T-helper 22 cell (primary cell): ENCODE measurements around the gene LHX2.

Experiments
- DNase-seq: peaks from one replicate; pipeline ENCODE4 v3.0.0-alpha.2; 2020; ENCODE audit warnings: low read depth

The LHX2 gene

DNA sequence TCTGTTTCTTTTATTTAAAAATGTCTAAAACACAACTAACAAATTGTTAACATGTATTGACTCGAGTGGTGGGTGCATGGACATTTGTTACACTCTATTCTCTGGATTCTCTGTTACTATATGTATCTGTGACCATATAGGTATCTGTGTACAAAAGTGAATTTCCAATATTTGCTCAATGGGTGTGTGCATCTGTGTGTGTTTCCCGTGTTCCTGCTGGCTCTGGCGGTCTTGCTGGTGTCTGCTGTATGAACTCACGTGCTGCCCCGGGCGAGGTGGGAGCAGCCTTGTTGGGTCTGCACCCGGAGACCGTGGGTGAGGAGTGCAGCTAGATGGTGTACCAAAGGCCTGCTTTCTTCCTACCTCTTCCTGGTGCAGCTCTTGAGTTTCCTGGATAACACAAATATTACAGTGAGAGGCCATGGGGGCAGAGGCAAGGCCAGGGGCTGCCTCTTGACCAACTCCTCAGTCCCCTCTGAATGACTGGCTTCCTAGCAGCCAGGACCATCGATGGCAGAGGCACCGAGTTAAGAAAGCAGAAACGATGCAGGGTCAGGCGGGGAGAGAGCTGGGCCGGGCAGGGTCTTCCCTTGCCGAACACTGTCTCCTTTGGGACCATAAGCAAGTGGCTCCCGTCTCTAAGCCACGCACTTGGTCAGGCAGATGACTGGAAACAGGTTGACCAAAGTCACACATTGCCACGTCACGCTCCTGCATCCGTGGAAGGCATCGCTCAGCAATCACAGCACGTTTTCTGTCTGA lies 49.5 kb downstream of the LHX2 start:
- no peak for DNase-seq

DNA sequence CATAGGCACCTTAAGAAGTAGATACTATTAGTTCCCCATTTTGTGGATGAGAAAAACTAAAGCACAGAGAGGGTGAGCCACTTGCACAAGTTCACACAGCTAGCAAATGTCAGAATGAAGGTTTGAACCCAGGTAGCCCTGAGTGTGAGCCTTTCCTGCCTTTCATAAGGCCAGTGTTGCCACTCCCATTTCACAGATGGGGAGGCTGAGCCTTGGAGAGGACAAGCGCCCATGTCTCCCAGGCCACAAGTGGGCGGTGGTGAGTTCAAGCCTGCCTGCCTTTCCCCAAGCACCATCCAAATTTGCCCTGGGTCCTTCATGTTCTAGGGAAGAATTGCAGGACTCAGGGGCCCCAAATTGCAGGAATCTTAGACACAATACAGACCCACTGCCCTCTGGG lies 50.6 kb downstream of the LHX2 start:
- DNase-seq = no peak

DNA sequence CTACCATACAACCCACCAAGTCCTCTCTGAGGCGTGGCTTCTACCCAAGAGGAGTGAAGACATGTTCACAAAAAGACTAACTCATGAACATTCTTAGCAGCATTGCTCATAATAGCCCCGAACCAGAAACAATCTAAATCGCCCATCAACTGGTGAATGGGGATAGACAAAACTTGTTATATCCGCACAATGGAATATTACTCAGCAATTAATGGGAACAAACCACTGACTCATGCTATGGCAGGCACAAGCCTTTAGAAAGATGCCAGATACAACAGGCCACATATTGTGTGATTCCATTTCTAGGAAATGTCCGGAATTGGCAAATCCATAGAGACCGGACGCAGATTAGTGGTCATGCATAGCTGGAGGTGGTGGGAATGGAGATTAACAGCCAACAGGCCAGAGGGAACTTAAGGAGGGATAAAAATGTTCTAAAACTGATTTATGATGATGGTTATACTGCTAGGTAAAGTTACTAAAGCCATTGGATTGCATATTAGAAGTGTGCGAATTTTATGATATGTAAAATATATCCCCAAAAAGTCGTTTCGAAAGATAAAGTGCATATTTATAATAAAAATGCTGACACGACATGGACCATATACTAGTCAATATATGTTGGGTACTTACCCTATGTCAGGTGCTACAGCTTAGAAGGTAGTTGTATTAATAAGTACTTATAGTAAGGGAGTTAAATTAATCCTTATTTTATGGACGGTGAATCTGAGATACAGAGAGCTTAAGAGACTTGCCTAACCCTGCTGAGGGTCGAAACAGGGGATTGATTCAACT lies 55.4 kb downstream of the LHX2 start:
- no peak for DNase-seq

DNA sequence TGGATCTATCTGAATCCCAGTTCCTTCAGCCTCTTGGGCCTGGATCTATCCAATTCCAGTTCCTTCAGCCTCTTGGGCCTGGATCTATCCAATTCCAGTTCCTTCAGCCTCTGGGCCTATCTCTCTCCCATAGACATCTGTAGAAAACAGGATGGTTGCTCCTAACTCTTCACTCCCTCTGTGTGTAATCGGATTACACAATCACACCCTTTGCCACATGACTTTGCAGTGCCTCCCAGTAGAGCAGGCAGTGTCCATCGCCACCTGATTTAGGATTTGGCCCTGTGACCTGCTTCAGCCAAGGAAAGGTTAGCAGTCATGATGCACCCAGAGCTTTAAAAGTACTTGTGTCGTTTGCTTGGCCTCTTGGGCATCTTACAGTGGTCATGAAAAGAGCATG lies 56.7 kb downstream of the LHX2 start:
- no peak for DNase-seq

DNA sequence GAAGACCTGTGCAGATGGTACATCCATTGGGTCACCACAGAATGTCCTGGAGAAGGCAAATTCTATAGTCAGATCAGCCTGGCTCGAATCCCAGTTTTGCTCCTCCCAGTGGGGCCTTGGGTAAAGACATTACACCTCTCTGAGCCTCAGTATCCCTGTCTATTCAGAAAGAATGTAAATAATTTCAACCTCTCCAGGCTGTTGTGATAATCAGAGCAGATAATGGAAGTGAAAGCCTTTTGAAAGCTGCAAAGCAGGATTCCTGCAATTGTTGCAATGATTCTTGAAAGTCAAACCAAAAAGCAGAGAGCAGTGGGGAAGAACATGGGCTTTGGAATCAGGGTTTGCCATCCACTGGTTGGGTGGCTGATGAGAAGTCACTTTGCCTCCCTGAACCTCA lies 63.2 kb downstream of the LHX2 start:
- no peak for DNase-seq

DNA sequence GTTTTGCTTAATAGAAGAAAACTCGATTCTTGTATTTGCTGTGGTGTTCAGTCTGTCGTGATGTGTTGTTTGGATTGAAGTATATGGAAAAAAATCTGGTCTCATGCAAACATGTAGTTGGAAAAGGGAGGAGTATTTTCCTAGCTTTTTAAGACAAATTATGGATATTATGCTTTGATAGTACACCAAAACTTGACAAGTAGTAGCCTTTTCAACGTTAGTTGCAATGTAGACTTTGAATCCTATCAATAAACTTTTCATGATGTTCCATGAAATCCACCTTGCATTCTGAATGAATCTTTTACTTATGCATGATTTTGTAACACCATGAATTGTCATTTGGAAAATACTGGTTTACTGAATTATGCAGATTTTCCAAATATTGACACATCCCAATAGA lies 64.2 kb downstream of the LHX2 start:
- no peak for DNase-seq

DNA sequence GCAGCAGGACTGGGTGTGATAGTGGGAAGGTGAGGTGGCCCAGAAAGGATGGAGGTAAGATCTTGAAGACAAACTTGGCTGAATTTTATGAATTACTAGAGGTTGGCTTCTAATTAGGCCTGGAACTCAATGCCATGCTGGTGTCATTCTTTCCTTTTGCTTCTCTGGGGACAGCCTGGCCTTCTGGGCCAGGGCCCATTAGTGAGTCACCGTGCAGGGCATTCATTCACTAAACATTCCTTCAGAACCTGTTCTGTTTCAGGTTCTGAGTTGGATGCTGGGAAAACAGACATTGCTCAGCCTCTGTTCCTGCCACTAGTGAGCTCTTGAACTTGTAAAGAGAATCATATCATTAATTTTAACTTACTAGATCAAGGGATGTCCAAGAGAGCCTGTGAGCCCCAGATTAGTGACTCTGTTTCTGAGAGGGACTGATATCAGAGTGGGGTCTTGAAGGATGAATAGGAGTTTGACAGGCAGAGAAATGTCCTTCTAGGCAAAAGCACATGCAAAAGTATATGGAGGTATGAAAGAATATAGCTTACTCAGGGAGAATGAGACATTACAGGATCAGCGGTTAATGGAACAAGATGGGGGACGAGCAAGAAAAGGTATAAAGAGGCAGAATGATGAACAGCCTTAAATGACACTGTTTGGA lies 66.5 kb downstream of the LHX2 start:
- DNase-seq = no peak

DNA sequence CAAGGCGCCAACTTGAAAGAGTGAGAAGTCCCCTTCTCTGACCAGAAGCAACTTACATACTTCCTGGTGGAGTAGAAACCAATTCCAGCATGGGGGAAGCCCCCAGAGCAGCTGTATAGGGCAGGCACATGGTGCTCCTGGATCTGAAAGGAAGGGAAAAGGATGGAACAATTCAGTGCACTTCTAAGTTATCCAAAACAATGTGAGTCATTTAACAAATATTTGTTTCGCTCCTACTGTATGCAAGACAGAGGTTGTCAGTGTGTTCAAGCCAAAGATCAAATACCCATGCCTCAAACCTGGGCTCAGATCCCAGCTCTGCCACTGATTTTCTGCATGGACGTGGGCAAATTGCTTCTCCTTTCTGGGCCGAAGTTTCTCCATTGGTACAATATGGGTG lies 67.1 kb downstream of the LHX2 start:
- DNase-seq = no peak

DNA sequence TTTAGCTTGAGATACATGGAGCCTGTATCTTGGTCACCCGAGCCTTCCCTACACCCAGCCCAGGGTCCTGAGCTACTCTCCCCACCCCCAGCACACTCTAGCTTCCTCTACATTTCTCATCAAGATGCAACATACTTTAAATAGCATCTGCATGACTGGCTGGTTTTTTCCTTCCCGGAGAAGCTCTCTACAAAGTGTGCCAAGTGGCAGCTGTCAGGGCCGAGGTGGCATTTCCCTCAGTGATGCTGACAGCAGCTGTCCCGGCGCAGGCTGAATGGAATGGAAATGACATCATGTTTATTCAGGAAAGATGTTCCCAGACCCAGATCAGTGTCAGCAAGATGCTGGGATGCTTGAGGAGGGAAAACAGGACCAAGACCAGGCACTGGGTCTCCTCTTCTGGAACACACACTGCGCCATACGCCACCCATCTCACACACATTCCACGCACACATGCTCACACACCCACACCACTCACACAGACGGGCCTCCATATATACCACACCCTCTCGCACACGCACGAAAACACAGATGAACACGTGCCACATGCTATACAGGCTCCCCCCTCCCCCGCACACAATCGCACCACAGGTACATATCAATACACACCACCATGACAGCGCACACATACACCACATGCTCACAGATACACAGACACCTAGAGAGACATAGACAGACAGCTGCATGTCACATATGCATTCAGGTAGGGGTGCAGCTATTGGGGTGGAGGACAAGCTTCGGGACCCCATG lies 67.8 kb downstream of the LHX2 start:
- DNase-seq = no peak

DNA sequence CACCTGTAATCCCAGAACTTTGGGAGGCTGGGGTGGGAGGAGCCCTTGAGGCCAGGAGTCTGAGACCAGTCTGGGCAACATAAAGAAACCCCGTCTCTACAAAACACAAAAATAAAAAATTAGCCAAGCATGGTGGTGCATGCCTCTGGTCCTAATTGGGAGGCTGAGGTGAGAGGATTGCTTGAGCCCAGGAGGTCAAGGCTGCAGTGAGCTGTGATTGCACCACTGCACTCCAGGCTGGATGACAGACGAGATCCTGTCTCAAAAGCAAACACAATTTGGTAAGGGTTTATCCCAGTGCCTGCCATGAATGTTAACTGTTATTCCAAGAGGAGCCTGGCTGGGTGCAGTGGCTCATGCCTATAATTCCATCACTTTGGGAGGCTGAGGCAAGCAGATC lies 71.1 kb downstream of the LHX2 start:
- no peak for DNase-seq
